Measurements from ENCODE around the gene NAALADL2.
"Not testable (repeated sequence)": the region's sequence is repeated elsewhere in the genome, so short reads cannot be mapped to it uniquely, and the experiment has no call there.

Gene NAALADL2

DNA sequence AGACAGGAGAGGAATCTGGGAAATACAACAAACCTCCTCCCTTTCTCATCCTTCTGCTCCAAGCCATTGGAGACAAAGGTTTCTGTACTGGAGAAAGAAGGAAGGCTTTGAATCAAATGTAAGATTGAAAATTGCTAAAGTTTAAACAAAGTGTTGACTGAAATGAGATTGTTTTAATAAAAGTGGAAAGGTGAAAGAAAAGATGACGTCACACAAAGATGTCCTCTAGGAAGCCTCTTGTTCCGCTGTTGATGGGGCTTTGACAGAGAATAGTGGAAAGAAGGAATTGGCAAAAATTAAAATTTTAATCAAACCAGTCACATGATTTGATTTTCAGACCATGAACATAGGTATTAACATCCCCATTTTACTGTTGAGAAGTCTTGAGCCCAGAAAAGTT is 967.6 kb downstream of the NAALADL2 start:
- no peak for DNase-seq

- not testable (repeated sequence) for DNase-seq
Observed at GRCh38 chr3:175829809-175830208, 970.7 kb downstream of the NAALADL2 start.

DNA sequence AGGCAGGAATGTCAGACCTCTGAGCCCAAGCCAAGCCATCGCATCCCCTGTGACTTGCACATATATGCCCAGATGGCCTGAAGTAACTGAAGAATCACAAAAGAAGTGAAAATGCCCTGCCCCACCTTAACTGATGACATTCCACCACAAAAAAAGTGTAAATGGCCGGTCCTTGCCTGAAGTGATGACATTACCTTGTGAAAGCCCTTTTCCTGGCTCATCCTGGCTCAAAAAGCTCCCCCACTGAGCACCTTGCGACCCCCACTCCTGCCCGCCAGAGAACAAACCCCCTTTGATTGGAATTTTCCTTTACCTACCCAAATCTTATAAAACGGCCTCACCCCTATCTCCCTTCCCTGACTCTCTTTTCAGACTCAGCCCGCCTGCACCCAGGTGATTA is 976.6 kb downstream of the NAALADL2 start:
- not testable (repeated sequence) for DNase-seq

DNA sequence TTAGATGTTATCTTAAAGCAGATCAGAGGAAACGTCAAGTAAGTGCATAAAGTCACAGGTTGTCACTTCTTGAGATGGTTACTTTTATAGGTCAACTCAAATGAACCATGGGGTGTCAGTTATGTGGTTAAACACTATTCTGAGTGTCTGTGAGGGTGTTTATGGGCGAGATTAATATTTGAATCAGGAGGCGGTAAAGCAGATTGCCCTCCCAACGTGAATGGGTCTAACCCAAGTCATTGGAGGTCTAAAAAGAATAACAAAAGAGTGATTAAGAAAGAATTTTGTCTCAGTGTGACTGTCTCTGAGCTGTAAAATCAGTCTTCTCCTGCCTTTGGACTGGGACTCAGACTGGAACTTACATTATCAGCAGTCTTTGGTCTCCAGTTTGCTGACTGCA is 977.5 kb downstream of the NAALADL2 start:
- no peak for DNase-seq

GRCh38 chr3:175837962-175838361 is 978.8 kb downstream of the NAALADL2 start:
- no peak for DNase-seq

- DNase-seq, result no peak
Observed at GRCh38 chr3:175839366-175840005, 980.4 kb downstream of the NAALADL2 start.

DNA sequence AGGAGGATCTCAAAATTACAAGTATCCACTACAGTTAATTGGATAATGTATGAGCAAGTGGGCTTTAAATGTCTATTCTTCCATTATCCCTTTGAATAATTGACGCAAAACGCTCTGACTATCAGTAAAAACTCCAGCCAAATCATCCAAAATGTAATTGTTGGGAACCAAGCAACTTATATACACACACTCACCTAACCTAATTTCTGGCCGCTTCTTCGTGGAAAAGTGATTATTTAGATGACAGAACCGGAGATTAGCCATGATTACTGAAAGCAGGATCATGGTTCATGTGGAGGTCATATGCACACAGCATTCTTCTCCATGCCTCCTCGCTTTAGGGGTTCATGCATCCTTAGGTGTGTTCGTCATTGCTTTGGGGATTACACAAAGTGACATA is 992.4 kb downstream of the NAALADL2 start:
- DNase-seq, result no peak

DNA sequence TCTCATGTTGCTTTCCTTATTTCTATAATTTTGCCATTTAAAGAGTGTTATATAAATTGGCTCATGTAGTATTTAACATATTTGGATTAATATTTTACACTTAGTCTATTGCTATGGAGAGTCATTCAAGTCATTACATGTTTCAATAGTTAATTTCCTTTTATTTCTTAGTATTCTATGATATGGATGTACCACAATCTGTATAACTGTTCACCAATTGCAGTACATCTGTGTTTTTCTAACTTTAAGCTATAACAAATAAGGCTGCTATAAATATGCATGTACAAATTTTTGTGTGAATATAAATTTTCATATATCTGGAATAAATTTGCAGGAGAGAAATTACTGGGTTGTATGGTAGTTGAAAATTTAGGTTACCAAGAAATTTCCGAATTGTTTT is 993.4 kb downstream of the NAALADL2 start:
- DNase-seq, result no peak

DNA sequence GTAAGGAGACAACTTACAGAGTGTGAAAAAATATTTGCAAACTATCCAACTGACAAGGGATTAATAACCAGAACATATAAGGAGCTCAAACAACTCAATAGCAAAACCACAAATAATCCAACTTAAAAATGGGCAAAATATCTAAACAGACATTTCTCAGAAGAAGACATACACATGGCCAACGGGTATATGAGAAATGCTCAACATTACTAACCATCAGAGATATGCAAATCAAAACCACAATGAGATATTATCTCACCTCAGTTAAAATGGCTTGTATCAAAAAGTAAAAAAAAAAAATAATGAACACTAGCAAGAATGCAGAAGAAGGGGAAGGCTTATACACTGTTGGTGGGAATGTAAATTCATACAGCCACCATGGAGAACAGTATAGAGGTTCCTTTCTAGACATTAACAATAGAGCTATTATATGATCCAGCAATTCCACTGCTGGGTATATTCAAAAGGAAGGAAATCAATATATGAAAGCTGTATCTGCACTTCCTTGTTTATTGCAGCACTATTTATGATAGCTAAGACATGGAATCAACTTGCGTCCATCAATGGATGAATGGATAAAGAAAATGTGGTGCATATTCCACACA is 998.6 kb downstream of the NAALADL2 start:
- DNase-seq, result no peak

All from amygdala (tissue), 56 donors.